GM06990 (cell line): ENCODE data around the gene IGSF9.

Source experiments
- DNase-seq: peaks from one replicate; pipeline ENCODE4 v3.0.0-alpha.2; 2011; ENCODE audit not compliant: insufficient read length; ENCODE audit errors: extremely low read depth
- H3K27me3 ChIP-seq: replicated peaks from 2 replicates; pipeline ENCODE4 v1.6.0; 2011; ENCODE audit warnings: low read length; ENCODE audit not compliant: control insufficient read depth, insufficient read depth
- H3K36me3 ChIP-seq: 2 replicates; pipeline ENCODE4 v1.5.1; 2011; ENCODE audit warnings: low read length; ENCODE audit not compliant: control insufficient read depth, insufficient read depth
- H3K4me3 ChIP-seq: replicated peaks from 2 replicates; pipeline ENCODE4 v1.5.1; 2011; ENCODE audit warnings: low read depth, mild to moderate bottlenecking, control low read depth, low read length
- TF ChIP-seq, protein P1 (sequence below): IDR thresholded peaks from 2 replicates; pipeline ENCODE4 v1.5.1; 2011; ENCODE audit warnings: low read length, control low read depth, mild to moderate bottlenecking, inconsistent platforms; ENCODE audit not compliant: insufficient read depth, poor library complexity, severe bottlenecking

The IGSF9 gene

DNA sequence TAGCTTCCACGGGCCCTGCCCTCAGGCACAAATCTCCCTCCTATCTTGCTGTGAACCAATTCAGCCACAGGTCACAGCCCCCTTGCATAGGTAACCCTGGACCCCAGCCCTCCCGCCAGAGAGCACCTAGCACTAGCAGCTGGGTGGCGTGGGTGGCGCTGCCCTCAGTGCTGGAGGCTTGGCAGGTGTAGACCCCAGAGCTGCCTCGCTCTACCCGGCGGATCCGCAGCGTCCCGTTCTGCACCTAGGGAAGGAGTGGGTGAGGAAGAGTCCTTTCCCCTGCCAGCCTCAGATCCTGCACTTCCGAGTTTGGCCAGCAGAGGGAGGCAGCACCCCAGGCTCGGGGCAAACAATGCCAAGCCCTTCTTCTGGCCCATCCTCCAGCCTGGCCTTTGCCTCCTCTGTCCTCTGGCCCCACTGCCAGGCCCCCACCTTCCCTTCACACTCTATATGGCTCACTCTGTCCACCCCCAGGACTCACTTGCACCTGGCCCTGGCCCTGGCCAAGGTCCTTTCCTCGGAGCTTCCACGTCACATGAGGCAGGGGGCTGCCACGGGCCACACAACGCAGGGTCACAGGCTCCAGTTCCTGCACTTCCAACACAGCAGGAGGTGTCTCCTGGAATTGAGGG lies 9.0 kb downstream of the IGSF9 start:
- Histone ChIP-seq H3K36me3 (no peaks in the 10 kb centered on the region), H3K4me3 (no peak overlapping the region), H3K27me3 (no peaks in the 10 kb centered on the region; the same call in 1 of the 2 replicates)
- TF ChIP-seq, protein P1, sequence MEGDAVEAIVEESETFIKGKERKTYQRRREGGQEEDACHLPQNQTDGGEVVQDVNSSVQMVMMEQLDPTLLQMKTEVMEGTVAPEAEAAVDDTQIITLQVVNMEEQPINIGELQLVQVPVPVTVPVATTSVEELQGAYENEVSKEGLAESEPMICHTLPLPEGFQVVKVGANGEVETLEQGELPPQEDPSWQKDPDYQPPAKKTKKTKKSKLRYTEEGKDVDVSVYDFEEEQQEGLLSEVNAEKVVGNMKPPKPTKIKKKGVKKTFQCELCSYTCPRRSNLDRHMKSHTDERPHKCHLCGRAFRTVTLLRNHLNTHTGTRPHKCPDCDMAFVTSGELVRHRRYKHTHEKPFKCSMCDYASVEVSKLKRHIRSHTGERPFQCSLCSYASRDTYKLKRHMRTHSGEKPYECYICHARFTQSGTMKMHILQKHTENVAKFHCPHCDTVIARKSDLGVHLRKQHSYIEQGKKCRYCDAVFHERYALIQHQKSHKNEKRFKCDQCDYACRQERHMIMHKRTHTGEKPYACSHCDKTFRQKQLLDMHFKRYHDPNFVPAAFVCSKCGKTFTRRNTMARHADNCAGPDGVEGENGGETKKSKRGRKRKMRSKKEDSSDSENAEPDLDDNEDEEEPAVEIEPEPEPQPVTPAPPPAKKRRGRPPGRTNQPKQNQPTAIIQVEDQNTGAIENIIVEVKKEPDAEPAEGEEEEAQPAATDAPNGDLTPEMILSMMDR, result peak; percentile 98
- DNase-seq, result peak; percentile 65

DNA sequence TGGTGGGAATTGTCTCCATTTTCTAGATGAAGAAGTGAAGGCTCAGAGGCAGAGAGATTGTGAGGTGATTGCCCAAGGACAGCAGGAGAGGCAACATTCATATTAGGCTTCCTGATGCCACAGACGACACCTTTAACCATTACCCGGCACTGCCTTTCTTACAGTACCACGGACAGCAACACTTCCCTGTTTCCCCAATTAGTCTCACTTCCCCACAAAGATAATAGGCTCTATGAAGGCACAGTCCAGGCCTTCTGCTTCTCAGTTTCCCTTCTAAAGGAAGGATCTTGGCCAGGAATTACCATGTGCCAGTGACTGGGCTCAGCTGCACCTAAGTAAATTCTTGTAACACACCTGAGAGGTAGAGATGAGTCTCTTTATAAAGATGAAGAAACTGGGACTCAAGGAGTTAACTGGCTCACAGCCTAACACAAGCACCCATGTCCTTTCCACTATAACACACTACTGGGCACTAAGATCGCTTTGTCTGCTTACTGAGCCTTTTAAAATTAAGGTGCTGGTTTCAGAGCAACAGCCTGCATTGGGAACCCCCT lies 9.6 kb downstream of the IGSF9 start:
- no peak for DNase-seq
- no peaks in the 10 kb centered on the region; the same call in 1 of the 2 replicates for H3K27me3 ChIP-seq
- no peak overlapping the region for H3K4me3 ChIP-seq
- TF ChIP-seq, protein P1, result no peak
- H3K36me3 ChIP-seq, result no peaks in the 10 kb centered on the region

DNA sequence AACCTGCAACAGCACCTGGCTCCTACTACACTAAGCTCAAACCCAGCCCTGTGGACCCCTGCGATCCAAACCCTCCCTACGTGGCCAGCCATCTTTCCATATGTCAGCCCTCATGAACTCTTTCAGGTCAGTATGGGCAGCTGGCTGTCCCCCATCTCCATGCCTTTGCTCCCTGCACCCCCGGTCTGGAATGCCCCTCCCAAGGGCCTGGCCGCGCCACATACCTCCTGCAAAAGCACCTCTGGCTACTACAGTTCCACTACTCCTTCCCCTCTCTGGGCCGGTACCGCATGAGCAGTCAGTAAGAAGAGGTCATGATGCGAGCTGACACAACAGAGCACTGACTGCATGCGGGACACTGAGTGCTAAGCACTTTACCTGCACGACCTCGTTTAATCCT lies 10.1 kb downstream of the IGSF9 start:
- H3K36me3 ChIP-seq, result no peaks in the 10 kb centered on the region
- TF ChIP-seq, protein P1, result no peak
- no peak for DNase-seq

DNA sequence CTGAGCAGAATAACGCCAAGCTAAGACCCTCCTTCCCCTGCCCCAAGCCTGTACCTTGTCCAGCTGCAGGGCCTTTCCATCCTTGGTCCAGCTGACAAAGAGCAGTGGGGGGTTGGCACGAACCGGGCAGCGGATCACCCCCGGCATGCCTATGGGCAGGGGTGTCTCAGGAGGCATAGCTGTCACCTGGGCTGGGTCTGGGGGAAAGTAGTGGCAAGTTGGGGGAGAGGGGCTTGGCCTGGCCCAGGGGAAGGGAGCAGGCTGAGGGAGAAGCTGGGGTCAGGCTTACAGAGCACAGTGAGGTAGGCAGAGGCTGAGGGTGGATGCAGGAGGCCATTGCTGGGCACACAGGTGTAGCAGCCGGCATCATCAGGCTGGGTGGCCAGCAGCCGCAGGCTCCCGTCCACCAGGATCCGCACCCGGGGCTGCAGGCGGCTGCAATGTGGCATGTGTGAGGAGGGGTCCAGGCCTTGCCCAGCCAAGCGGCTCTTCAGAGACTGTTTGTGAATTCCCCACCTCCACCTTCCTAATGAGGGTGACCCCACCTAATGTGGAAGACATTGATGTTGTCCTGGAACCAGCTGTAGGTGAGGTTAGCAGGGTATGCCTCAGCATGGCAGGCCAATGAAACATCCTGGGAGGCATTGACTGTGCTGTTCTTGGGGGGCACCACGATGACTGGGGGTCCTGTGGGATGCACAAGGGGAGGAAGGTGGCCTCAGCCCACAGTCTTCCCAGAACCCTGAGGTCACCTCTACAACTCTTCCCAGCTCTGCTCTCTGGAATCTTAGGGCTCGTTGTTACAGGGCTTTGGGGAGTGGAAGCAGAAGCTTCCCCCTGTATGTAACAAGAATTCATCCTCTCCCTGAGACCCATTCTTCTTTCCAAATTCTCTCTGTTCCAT lies 11.0 kb downstream of the IGSF9 start:
- Histone ChIP-seq H3K4me3 (no peak overlapping the region), H3K27me3 (no peaks in the 10 kb centered on the region), H3K36me3 (no peaks in the 10 kb centered on the region)
- TF ChIP-seq, protein P1, result no peak
- no peak for DNase-seq

More for the DNA sequence above, 10.1 kb downstream of the IGSF9 start:
- no peaks in the 10 kb centered on the region for H3K27me3 ChIP-seq
- no peak overlapping the region for H3K4me3 ChIP-seq

DNA sequence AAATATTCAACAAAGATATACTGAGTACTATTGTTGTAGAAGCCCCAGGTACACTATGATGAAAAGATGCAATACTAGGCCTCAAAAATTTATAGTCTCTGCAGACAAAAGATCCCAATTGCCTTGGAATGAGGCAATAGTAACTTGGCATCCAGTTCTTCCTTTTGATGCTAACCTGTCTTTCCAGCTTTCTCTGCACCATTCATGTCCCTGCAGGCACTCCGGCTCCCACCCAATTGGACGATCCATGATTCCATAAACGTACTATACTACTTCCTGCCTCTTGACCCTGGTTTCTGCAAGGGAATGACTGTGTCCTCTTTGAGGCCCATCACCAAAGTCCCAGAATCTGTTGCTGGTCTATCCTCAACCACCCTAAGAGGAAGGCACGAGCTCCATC lies 12.1 kb downstream of the IGSF9 start:
- H3K4me3 ChIP-seq, result no peak overlapping the region
- H3K27me3 ChIP-seq, result no peaks in the 10 kb centered on the region
- no peaks in the 10 kb centered on the region for H3K36me3 ChIP-seq
- DNase-seq, result no peak
- TF ChIP-seq, protein P1, result no peak
